HCT116 (cell line): ENCODE results near the gene PPEF1. TPM values are rescaled to one million over a fixed set of nuclear protein-coding genes. Genes with fewer than 3 reads are reported as not detected.

Experiments used
- ATAC-seq: fragments of 200-7000 bp; cut with Tn5 transposase; 2 replicates; pipeline ENCODE4 v1.9.1; 2020; ENCODE audit warnings: mild to moderate bottlenecking, moderate library complexity
- BruUV-seq: library from RNA; stranded (reverse); fragments of 400-500 nt; replicated peaks from 2 replicates; lab custom pipeline; 2021; lab: Mats Ljungman, UMichigan
- CTCF ChIA-PET: fragments of 300-600 bp; sonication (Branson Sonifier 250); formaldehyde crosslinking; loops from one replicate; lab custom pipeline; 2021; ENCODE audit warnings: antibody characterized with exemption; lab: Charles Lee
- POLR2A ChIA-PET: fragments of 300-600, 350-600 bp; sonication (Branson Sonifier 250); formaldehyde crosslinking; loops from one replicate; lab custom pipeline; 2021; ENCODE audit warnings: antibody characterized with exemption; lab: Charles Lee
- RAD21 ChIA-PET, 2 experiments: fragments of 300-600 bp; sonication (Branson Sonifier 250); formaldehyde crosslinking; loops; one replicate each; lab custom pipeline; 2023; ENCODE audit warnings: low total read pairs in 2 of 2; ENCODE audit not compliant: uncharacterized antibody in 2 of 2, unreplicated experiment in 2 of 2, low non-redundant PET in 1 of 2; lab: Charles Lee
- DNase-seq: peaks from one replicate; pipeline ENCODE4 v3.0.0-alpha.2; 2010; ENCODE audit warnings: low read depth, low spot score
- H2AFZ ChIP-seq: fragments of 200-600 bp; shearing (Covaris generic), sonication (generic); 2 replicates; pipeline ENCODE4 v1.6.1; 2017; ENCODE audit warnings: low read depth, mixed run types, mixed read lengths, antibody characterized with exemption, low read length; ENCODE audit not compliant: poor library complexity, severe bottlenecking
- H3K27ac ChIP-seq: 2 replicates; pipeline ENCODE4 v1.5.1; 2012; ENCODE audit warnings: low read depth, low read length
- H3K27me3 ChIP-seq: fragments of 200-600 bp; sonication (generic); 2 replicates; pipeline ENCODE4 v1.6.1; 2016; ENCODE audit warnings: mixed run types, low read length, mixed read lengths; ENCODE audit not compliant: insufficient read depth
- H3K36me3 ChIP-seq, 2 experiments: fragments of 200-500 bp in 1 of 2; fragments of 200-600 bp in 1 of 2; sonication (Bioruptor generic) in 1 of 2; sonication (generic) in 1 of 2; 2 replicates each; pipeline versions ENCODE4 v1.5.1 to v1.6.1; 2014 to 2016; ENCODE audit warnings: low read length in 2 of 2, inconsistent platforms in 1 of 2, mixed read lengths in 1 of 2, mixed run types in 1 of 2; ENCODE audit not compliant: insufficient read depth in 2 of 2, control insufficient read depth in 1 of 2
- H3K4me1 ChIP-seq, 2 experiments: fragments of 200-600 bp in 1 of 2; sonication (generic) in 1 of 2; 2 replicates each; pipeline versions ENCODE4 v1.5.1 to v1.6.1; 2012 to 2017; ENCODE audit warnings: low read length in 2 of 2, inconsistent platforms in 1 of 2, mild to moderate bottlenecking in 1 of 2, mixed read lengths in 1 of 2, mixed run types in 1 of 2, moderate library complexity in 1 of 2; ENCODE audit not compliant: insufficient read depth in 2 of 2, control insufficient read depth in 1 of 2
- H3K4me2 ChIP-seq: fragments of 200-600 bp; sonication (generic); 2 replicates; pipeline ENCODE4 v1.6.1; 2017; ENCODE audit warnings: mixed run types, low read length, mixed read lengths
- H3K4me3 ChIP-seq, 2 experiments: fragments of 200-600 bp in 1 of 2; sonication (generic) in 1 of 2; replicated peaks in 1 of 2; 2 replicates each; pipeline ENCODE4 v1.5.1; 2011 to 2016; ENCODE audit warnings: low read length in 2 of 2, control low read depth in 1 of 2, low read depth in 1 of 2, mild to moderate bottlenecking in 1 of 2, mixed read lengths in 1 of 2, mixed run types in 1 of 2
- H3K79me2 ChIP-seq: fragments of 200-600 bp; sonication (generic); 2 replicates; pipeline ENCODE4 v1.6.1; 2017; ENCODE audit warnings: mild to moderate bottlenecking, mixed run types, low read length, moderate library complexity, mixed read lengths; ENCODE audit not compliant: insufficient read depth
- H3K9ac ChIP-seq: fragments of 200-600 bp; sonication (generic); 2 replicates; pipeline ENCODE4 v1.6.1; 2016; ENCODE audit warnings: low read length, mixed read lengths
- H3K9me2 ChIP-seq: fragments of 200-600 bp; sonication (generic), shearing (Covaris generic); 2 replicates; pipeline ENCODE4 v1.6.1; 2017; ENCODE audit warnings: mixed run types, mild to moderate bottlenecking, moderate library complexity; ENCODE audit not compliant: insufficient read depth
- H3K9me3 ChIP-seq, 2 experiments: fragments of 200-500 bp in 1 of 2; fragments of 200-600 bp in 1 of 2; sonication (Bioruptor generic) in 1 of 2; sonication (generic) in 1 of 2; 2 replicates each; pipeline ENCODE4 v1.6.1; 2014 to 2017; ENCODE audit warnings: low read length in 2 of 2, mixed read lengths in 2 of 2, inconsistent platforms in 1 of 2, low read depth in 1 of 2, mild to moderate bottlenecking in 1 of 2, mixed run types in 1 of 2, moderate library complexity in 1 of 2; ENCODE audit not compliant: control insufficient read depth in 1 of 2, insufficient read depth in 1 of 2
- H4K20me1 ChIP-seq: fragments of 200-600 bp; sonication (generic), shearing (Covaris generic); 2 replicates; pipeline ENCODE4 v1.6.1; 2017; ENCODE audit warnings: mixed run types, mild to moderate bottlenecking, moderate library complexity; ENCODE audit not compliant: insufficient read depth
- CBX3 ChIP-seq: IDR thresholded peaks from 2 replicates; pipeline ENCODE4 v1.6.1; 2012; ENCODE audit warnings: low read depth
- CEBPB ChIP-seq: IDR thresholded peaks from 2 replicates; pipeline ENCODE4 v1.6.1; 2012; ENCODE audit warnings: low read depth
- EGR1 ChIP-seq: IDR thresholded peaks from 2 replicates; pipeline ENCODE4 v1.6.1; 2012; ENCODE audit warnings: low read depth
- ELF1 ChIP-seq: IDR thresholded peaks from 2 replicates; pipeline ENCODE4 v1.6.1; 2012; ENCODE audit warnings: low read depth, borderline replicate concordance
- EZH2 ChIP-seq: fragments of 200-600 bp; sonication (generic); IDR thresholded peaks from 2 replicates; pipeline ENCODE4 v1.6.1; 2017; ENCODE audit warnings: antibody characterized with exemption, mixed run types
- EZH2phosphoT487 ChIP-seq: fragments of 200-600 bp; IDR thresholded peaks from 2 replicates; pipeline ENCODE4 v1.6.1; 2018; ENCODE audit warnings: antibody characterized with exemption, borderline replicate concordance
- FOSL1 ChIP-seq: IDR thresholded peaks from 2 replicates; pipeline ENCODE4 v1.6.1; 2012; ENCODE audit warnings: low read depth
- POLR2A ChIP-seq: IDR thresholded peaks from 2 replicates; pipeline ENCODE4 v1.7.0; 2011; ENCODE audit warnings: borderline replicate concordance; ENCODE audit not compliant: insufficient read depth, insufficient read length; ENCODE audit errors: extremely low read depth
- RAD21 ChIP-seq: IDR thresholded peaks from 2 replicates; pipeline ENCODE4 v1.6.1; 2012; ENCODE audit warnings: low read depth, mild to moderate bottlenecking
- SIN3A ChIP-seq: IDR thresholded peaks from 2 replicates; pipeline ENCODE4 v1.6.1; 2012; ENCODE audit warnings: low read depth
- SP1 ChIP-seq: IDR thresholded peaks from 2 replicates; pipeline ENCODE4 v1.6.1; 2012; ENCODE audit warnings: low read depth
- SRF ChIP-seq: IDR thresholded peaks from 2 replicates; pipeline ENCODE4 v1.6.1; 2012; ENCODE audit warnings: low read depth
- TCF7L2 ChIP-seq: IDR thresholded peaks from 2 replicates; pipeline ENCODE4 v1.7.0; 2011; ENCODE audit warnings: borderline replicate concordance, inconsistent platforms; ENCODE audit not compliant: insufficient read depth, insufficient read length; ENCODE audit errors: extremely low read depth
- YY1 ChIP-seq: IDR thresholded peaks from 2 replicates; pipeline ENCODE4 v1.6.1; 2011; ENCODE audit warnings: low read length, low read depth, moderate library complexity, mild to moderate bottlenecking; ENCODE audit not compliant: insufficient replicate concordance; ENCODE audit errors: extremely low read depth
- ZFX ChIP-seq: fragments of 450-650 bp; IDR thresholded peaks from 2 replicates; pipeline ENCODE4 v1.6.1; 2017
- ZNF274 ChIP-seq: fragments of 200-500 bp; sonication (Bioruptor generic); IDR thresholded peaks from 2 replicates; pipeline ENCODE4 v1.6.1; 2014; ENCODE audit warnings: mild to moderate bottlenecking, low read depth, low read length, inconsistent platforms
- intact Hi-C: fragments of 100-400 bp; cut with micrococcal nuclease; formaldehyde crosslinking; loops from 2 replicates; pipeline ENCODE4 v1.10.0; 2022
- total RNA-seq: library from RNA; stranded (reverse); gene quantifications from one replicate; pipeline ENCODE4 v1.2.1, GENCODE V29; 2021; ENCODE audit not compliant: unreplicated experiment
- TF ChIP-seq, protein P1 (sequence below): IDR thresholded peaks from 2 replicates; pipeline ENCODE4 v1.6.1; 2012
- TF ChIP-seq, protein P2 (sequence below): IDR thresholded peaks from 2 replicates; pipeline ENCODE4 v1.6.1; 2011; ENCODE audit warnings: mild to moderate bottlenecking, low read length, moderate library complexity; ENCODE audit not compliant: insufficient replicate concordance; ENCODE audit errors: extremely low read depth
- TF ChIP-seq, protein P3 (sequence below), 3 experiments: fragments of 200-600 bp in 1 of 3; sonication (generic) in 1 of 3; IDR thresholded peaks in 2 of 3; conservative IDR thresholded peaks in 1 of 3; 2 replicates each; pipeline ENCODE4 v1.5.1; 2012 to 2017; ENCODE audit warnings: low read depth in 2 of 3, low read length in 2 of 3, antibody characterized with exemption in 1 of 3, borderline replicate concordance in 1 of 3, control low read depth in 1 of 3, mild to moderate bottlenecking in 1 of 3, mixed read lengths in 1 of 3, mixed run types in 1 of 3, moderate library complexity in 1 of 3; ENCODE audit not compliant: insufficient read depth in 1 of 3
- TF ChIP-seq, protein P4 (sequence below): IDR thresholded peaks from 2 replicates; pipeline ENCODE4 v1.6.1; 2012; ENCODE audit warnings: low read depth

The PPEF1 gene
- total RNA-seq, 1 experiment from 2014 or later: not detected

DNA sequence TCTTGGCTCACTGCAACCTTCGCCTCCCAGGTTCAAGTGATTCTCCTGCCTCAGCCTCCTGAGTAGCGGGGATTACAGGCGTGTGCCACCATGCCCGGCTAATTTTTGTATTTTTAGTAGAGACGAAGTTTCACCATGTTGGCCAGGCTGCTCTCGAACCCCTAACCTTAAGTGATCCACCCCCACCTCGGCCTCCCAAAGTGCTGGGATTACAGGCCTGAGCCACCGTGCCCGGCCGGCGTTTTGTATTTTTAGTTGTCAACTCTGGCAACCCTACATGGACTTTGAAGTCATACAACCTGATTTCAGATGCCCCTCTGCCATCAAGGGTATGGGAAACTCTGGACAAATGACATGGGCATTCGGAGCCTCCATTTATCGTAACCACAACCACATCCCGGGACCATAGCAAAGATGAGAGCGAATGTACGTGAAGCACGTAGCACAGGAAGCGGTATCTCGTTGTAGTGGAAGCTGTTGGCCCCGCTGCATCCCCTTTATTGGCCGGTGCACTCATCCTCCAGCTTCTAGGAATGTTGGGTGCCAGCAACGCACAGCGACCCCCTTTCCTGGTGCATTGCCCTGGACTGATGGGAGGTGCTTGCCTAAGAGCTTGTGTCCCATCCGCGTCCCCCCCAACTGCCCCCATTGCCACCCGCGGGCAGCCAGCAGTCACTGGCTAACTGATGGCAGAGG, 167.3 kb downstream of the PPEF1 start:
- Histone ChIP-seq H2AFZ (no peak overlapping the region), H4K20me1 (no peaks in the 10 kb centered on the region), H3K27ac (no peak overlapping the region), H3K9me2 (no peaks in the 10 kb centered on the region), H3K79me2 (no peaks in the 10 kb centered on the region), H3K4me2 (no peak overlapping the region), H3K4me1 (peaks cover 2 to 21% of the 10 kb centered on the region in 2 experiments), H3K4me3 (no peak overlapping the region), H3K9ac (no peak overlapping the region), H3K9me3 (no peaks in the 10 kb centered on the region), H3K27me3 (no peaks in the 10 kb centered on the region), H3K36me3 (no peaks in the 10 kb centered on the region)
- no peak for ATAC-seq
- no TSS peak for BruUV-seq
- CTCF ChIA-PET: no interaction called here
- DNase-seq: no peak
- RAD21 ChIA-PET: no interaction called here
- intact Hi-C loops: no loop called here
- POLR2A ChIA-PET: no interaction called here
- TF ChIP-seq POLR2A (no peak), ELF1 (no peak), CBX3 (no peak), ZNF274 (no peak), FOSL1 (no peak), SIN3A (no peak), ZFX (no peak), SRF (no peak), SP1 (no peak), RAD21 (no peak), EGR1 (no peak), CEBPB (no peak), EZH2 (no peak), TCF7L2 (no peak), YY1 (no peak), EZH2phosphoT487 (no peak)
- TF ChIP-seq, protein P1, sequence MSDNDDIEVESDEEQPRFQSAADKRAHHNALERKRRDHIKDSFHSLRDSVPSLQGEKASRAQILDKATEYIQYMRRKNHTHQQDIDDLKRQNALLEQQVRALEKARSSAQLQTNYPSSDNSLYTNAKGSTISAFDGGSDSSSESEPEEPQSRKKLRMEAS: no peak
- TF ChIP-seq, protein P2, sequence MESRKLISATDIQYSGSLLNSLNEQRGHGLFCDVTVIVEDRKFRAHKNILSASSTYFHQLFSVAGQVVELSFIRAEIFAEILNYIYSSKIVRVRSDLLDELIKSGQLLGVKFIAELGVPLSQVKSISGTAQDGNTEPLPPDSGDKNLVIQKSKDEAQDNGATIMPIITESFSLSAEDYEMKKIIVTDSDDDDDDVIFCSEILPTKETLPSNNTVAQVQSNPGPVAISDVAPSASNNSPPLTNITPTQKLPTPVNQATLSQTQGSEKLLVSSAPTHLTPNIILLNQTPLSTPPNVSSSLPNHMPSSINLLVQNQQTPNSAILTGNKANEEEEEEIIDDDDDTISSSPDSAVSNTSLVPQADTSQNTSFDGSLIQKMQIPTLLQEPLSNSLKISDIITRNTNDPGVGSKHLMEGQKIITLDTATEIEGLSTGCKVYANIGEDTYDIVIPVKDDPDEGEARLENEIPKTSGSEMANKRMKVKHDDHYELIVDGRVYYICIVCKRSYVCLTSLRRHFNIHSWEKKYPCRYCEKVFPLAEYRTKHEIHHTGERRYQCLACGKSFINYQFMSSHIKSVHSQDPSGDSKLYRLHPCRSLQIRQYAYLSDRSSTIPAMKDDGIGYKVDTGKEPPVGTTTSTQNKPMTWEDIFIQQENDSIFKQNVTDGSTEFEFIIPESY: no peak
- TF ChIP-seq, protein P3, sequence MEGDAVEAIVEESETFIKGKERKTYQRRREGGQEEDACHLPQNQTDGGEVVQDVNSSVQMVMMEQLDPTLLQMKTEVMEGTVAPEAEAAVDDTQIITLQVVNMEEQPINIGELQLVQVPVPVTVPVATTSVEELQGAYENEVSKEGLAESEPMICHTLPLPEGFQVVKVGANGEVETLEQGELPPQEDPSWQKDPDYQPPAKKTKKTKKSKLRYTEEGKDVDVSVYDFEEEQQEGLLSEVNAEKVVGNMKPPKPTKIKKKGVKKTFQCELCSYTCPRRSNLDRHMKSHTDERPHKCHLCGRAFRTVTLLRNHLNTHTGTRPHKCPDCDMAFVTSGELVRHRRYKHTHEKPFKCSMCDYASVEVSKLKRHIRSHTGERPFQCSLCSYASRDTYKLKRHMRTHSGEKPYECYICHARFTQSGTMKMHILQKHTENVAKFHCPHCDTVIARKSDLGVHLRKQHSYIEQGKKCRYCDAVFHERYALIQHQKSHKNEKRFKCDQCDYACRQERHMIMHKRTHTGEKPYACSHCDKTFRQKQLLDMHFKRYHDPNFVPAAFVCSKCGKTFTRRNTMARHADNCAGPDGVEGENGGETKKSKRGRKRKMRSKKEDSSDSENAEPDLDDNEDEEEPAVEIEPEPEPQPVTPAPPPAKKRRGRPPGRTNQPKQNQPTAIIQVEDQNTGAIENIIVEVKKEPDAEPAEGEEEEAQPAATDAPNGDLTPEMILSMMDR (IDR thresholded peaks at IDR 0.05 in 2 of 3, conservative IDR thresholded peaks at IDR 0.05 in 1 of 3; ENCODE audit: borderline replicate concordance in 1 of 3, insufficient read depth in 1 of 3, low read depth in 2 of 3, low read length in 2 of 3): no peak
- TF ChIP-seq, protein P4, sequence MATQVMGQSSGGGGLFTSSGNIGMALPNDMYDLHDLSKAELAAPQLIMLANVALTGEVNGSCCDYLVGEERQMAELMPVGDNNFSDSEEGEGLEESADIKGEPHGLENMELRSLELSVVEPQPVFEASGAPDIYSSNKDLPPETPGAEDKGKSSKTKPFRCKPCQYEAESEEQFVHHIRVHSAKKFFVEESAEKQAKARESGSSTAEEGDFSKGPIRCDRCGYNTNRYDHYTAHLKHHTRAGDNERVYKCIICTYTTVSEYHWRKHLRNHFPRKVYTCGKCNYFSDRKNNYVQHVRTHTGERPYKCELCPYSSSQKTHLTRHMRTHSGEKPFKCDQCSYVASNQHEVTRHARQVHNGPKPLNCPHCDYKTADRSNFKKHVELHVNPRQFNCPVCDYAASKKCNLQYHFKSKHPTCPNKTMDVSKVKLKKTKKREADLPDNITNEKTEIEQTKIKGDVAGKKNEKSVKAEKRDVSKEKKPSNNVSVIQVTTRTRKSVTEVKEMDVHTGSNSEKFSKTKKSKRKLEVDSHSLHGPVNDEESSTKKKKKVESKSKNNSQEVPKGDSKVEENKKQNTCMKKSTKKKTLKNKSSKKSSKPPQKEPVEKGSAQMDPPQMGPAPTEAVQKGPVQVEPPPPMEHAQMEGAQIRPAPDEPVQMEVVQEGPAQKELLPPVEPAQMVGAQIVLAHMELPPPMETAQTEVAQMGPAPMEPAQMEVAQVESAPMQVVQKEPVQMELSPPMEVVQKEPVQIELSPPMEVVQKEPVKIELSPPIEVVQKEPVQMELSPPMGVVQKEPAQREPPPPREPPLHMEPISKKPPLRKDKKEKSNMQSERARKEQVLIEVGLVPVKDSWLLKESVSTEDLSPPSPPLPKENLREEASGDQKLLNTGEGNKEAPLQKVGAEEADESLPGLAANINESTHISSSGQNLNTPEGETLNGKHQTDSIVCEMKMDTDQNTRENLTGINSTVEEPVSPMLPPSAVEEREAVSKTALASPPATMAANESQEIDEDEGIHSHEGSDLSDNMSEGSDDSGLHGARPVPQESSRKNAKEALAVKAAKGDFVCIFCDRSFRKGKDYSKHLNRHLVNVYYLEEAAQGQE: no peak
